GM23338 (cell line): ENCODE measurements around the gene OOSP3. TPM values are rescaled to one million over a fixed set of nuclear protein-coding genes. Genes with fewer than 3 reads are reported as not detected.
"Not testable (repeated sequence)": the region's sequence is repeated elsewhere in the genome, so short reads cannot be mapped to it uniquely, and the experiment has no call there.

Source experiments
- ATAC-seq: fragments of 200-7000 bp; cut with Tn5 transposase; 3 replicates; pipeline ENCODE4 v1.9.1; 2020
- DNase-seq: peaks from one replicate; pipeline ENCODE4 v3.0.0-alpha.2; 2015; ENCODE audit warnings: low spot score
- H2AFZ ChIP-seq: fragments of 200-600 bp; sonication (generic); 2 replicates; pipeline ENCODE4 v1.8.0; 2016; ENCODE audit warnings: antibody characterized with exemption, mild to moderate bottlenecking, moderate library complexity
- H3F3A ChIP-seq: fragments of 200-600 bp; sonication (generic); replicated peaks from 2 replicates; pipeline ENCODE4 v1.8.0; 2017; ENCODE audit warnings: antibody characterized with exemption, mixed run types, low read depth
- H3K27ac ChIP-seq: fragments of 200-600 bp; sonication (generic); 2 replicates; pipeline ENCODE4 v1.6.1; 2016; ENCODE audit warnings: low read depth
- H3K27me3 ChIP-seq: fragments of 200-600 bp; sonication (generic); 2 replicates; pipeline ENCODE4 v1.8.0; 2016; ENCODE audit warnings: mild to moderate bottlenecking, mixed run types, moderate library complexity; ENCODE audit not compliant: insufficient read depth
- H3K36me3 ChIP-seq: fragments of 200-600 bp; sonication (generic); 2 replicates; pipeline ENCODE4 v1.8.0; 2016; ENCODE audit warnings: mild to moderate bottlenecking; ENCODE audit not compliant: insufficient read depth
- H3K4me1 ChIP-seq: fragments of 200-600 bp; sonication (generic); 2 replicates; pipeline ENCODE4 v1.8.0; 2016; ENCODE audit warnings: mild to moderate bottlenecking, moderate library complexity; ENCODE audit not compliant: insufficient read depth
- H3K4me2 ChIP-seq: fragments of 200-600 bp; sonication (generic); 2 replicates; pipeline ENCODE4 v1.7.1; 2017; ENCODE audit warnings: mixed run types
- H3K4me3 ChIP-seq: fragments of 200-600 bp; sonication (generic); 2 replicates; pipeline ENCODE4 v1.6.1; 2016; ENCODE audit warnings: mixed run types
- H3K79me2 ChIP-seq: fragments of 200-600 bp; sonication (generic); replicated peaks from 2 replicates; pipeline ENCODE4 v1.8.0; 2017; ENCODE audit warnings: mild to moderate bottlenecking; ENCODE audit not compliant: insufficient read depth
- H3K9me2 ChIP-seq: fragments of 200-600 bp; sonication (generic); 2 replicates; pipeline ENCODE4 v1.8.0; 2017; ENCODE audit not compliant: insufficient read depth
- H4K20me1 ChIP-seq: fragments of 200-600 bp; sonication (generic); replicated peaks from 2 replicates; pipeline ENCODE4 v1.8.0; 2017; ENCODE audit warnings: mild to moderate bottlenecking; ENCODE audit not compliant: insufficient read depth
- H3K27ac Mint-ChIP-seq: 2 replicates; pipeline ENCODE4 v1.8.0; 2020; ENCODE audit warnings: inconsistent platforms, mild to moderate bottlenecking, moderate library complexity, mixed read lengths
- H3K27me3 Mint-ChIP-seq: 3 replicates; pipeline ENCODE4 v1.8.0; 2022; ENCODE audit warnings: low read depth, mild to moderate bottlenecking, moderate library complexity, mixed read lengths, inconsistent platforms; ENCODE audit not compliant: insufficient read depth, poor library complexity
- H3K36me3 Mint-ChIP-seq: 3 replicates; pipeline ENCODE4 v1.8.0; 2021; ENCODE audit warnings: low read depth, mild to moderate bottlenecking, inconsistent platforms, moderate library complexity, mixed read lengths
- H3K4me1 Mint-ChIP-seq: 3 replicates; pipeline ENCODE4 v1.8.0; 2020; ENCODE audit warnings: mild to moderate bottlenecking, inconsistent platforms, mixed read lengths
- H3K4me3 Mint-ChIP-seq: 3 replicates; pipeline ENCODE4 v1.8.0; 2021; ENCODE audit warnings: moderate library complexity, mild to moderate bottlenecking, inconsistent platforms, mixed read lengths
- H3K9me3 Mint-ChIP-seq: 3 replicates; pipeline ENCODE4 v1.8.0; 2020; ENCODE audit warnings: moderate library complexity, mild to moderate bottlenecking, inconsistent platforms, mixed read lengths
- CREB1 ChIP-seq: fragments of 250-450 bp; sonication (Bioruptor Pico); IDR thresholded peaks from 2 replicates; pipeline ENCODE4 v1.5.0; 2020; ENCODE audit warnings: low read depth, mild to moderate bottlenecking, moderate library complexity
- EZH2phosphoT487 ChIP-seq: fragments of 200-600 bp; sonication (generic); IDR thresholded peaks from one replicate; pipeline ENCODE4 v1.8.1; 2018; ENCODE audit warnings: antibody characterized with exemption; ENCODE audit not compliant: unreplicated experiment
- POLR2AphosphoS5 ChIP-seq: IDR thresholded peaks from 2 replicates; pipeline ENCODE4 v1.6.1; 2016; ENCODE audit warnings: antibody characterized with exemption, low read depth
- STAT1 ChIP-seq: IDR thresholded peaks from one replicate; pipeline ENCODE4 v1.6.1; 2016; ENCODE audit warnings: antibody characterized with exemption; ENCODE audit not compliant: unreplicated experiment
- ZNF331 ChIP-seq: fragments of 250-450 bp; sonication (Bioruptor Pico); IDR thresholded peaks from 2 replicates; pipeline ENCODE4 v1.5.0; 2020; ENCODE audit warnings: low read depth, mild to moderate bottlenecking, moderate library complexity
- polyA plus RNA-seq: library from polyadenylated mRNA; unstranded; fragments of >200 nt; fragmentation: Nextera tagmentation; extraction: Ambion mirVana; gene quantifications from 2 replicates; pipeline ENCODE4 v1.2.1, GENCODE V29; 2016
- total RNA-seq: library from RNA; depleted of rRNA; stranded (reverse); fragments of >200 nt; shearing (Covaris generic); gene quantifications from 2 replicates; pipeline ENCODE4 v1.2.3, GENCODE V29; 2014
- TF ChIP-seq, protein P1 (sequence below): fragments of 250-450 bp; sonication (Bioruptor Pico); IDR thresholded peaks from 2 replicates; pipeline ENCODE4 v1.5.0; 2020; ENCODE audit warnings: mild to moderate bottlenecking, moderate library complexity

OOSP3 gene
- total and polyA plus RNA-seq, 2 experiments from 2014 or later: not detected

DNA sequence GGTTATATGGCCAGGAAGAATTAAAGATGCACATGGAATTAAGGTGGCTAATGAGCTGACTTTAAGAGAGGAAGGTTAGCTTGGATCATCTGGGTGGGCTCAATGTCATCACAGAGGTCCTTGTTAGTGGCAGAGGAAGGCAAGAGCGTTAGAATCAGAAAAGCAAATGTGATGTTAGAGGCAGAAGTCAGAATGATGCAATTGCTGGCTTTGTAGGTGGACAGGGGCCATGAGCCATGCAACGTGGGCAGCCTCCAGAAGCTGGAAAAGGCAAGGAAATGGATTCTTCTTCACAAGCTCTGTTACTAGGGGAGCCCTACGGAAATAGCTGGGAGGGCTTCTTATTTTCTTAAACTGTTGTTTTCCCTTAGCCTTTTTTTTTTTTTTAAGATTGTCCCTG is 31.0 kb upstream of the OOSP3 start (continued):
- TF ChIP-seq POLR2AphosphoS5 (no peak), ZNF331 (CRISPR knock-in tag) (no peak), STAT1 (no peak)
- TF ChIP-seq, protein P1, sequence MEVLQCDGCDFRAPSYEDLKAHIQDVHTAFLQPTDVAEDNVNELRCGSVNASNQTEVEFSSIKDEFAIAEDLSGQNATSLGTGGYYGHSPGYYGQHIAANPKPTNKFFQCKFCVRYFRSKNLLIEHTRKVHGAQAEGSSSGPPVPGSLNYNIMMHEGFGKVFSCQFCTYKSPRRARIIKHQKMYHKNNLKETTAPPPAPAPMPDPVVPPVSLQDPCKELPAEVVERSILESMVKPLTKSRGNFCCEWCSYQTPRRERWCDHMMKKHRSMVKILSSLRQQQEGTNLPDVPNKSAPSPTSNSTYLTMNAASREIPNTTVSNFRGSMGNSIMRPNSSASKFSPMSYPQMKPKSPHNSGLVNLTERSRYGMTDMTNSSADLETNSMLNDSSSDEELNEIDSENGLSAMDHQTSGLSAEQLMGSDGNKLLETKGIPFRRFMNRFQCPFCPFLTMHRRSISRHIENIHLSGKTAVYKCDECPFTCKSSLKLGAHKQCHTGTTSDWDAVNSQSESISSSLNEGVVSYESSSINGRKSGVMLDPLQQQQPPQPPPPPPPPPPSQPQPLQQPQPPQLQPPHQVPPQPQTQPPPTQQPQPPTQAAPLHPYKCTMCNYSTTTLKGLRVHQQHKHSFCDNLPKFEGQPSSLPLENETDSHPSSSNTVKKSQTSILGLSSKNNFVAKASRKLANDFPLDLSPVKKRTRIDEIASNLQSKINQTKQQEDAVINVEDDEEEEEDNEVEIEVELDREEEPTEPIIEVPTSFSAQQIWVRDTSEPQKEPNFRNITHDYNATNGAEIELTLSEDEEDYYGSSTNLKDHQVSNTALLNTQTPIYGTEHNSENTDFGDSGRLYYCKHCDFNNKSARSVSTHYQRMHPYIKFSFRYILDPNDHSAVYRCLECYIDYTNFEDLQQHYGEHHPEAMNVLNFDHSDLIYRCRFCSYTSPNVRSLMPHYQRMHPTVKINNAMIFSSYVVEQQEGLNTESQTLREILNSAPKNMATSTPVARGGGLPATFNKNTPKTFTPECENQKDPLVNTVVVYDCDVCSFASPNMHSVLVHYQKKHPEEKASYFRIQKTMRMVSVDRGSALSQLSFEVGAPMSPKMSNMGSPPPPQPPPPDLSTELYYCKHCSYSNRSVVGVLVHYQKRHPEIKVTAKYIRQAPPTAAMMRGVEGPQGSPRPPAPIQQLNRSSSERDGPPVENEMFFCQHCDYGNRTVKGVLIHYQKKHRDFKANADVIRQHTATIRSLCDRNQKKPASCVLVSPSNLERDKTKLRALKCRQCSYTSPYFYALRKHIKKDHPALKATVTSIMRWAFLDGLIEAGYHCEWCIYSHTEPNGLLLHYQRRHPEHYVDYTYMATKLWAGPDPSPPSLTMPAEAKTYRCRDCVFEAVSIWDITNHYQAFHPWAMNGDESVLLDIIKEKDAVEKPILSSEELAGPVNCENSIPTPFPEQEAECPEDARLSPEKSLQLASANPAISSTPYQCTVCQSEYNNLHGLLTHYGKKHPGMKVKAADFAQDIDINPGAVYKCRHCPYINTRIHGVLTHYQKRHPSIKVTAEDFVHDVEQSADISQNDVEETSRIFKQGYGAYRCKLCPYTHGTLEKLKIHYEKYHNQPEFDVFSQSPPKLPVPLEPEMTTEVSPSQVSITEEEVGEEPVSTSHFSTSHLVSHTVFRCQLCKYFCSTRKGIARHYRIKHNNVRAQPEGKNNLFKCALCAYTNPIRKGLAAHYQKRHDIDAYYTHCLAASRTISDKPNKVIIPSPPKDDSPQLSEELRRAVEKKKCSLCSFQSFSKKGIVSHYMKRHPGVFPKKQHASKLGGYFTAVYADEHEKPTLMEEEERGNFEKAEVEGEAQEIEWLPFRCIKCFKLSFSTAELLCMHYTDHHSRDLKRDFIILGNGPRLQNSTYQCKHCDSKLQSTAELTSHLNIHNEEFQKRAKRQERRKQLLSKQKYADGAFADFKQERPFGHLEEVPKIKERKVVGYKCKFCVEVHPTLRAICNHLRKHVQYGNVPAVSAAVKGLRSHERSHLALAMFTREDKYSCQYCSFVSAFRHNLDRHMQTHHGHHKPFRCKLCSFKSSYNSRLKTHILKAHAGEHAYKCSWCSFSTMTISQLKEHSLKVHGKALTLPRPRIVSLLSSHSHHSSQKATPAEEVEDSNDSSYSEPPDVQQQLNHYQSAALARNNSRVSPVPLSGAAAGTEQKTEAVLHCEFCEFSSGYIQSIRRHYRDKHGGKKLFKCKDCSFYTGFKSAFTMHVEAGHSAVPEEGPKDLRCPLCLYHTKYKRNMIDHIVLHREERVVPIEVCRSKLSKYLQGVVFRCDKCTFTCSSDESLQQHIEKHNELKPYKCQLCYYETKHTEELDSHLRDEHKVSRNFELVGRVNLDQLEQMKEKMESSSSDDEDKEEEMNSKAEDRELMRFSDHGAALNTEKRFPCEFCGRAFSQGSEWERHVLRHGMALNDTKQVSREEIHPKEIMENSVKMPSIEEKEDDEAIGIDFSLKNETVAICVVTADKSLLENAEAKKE (CRISPR knock-in tag): no peak

DNA sequence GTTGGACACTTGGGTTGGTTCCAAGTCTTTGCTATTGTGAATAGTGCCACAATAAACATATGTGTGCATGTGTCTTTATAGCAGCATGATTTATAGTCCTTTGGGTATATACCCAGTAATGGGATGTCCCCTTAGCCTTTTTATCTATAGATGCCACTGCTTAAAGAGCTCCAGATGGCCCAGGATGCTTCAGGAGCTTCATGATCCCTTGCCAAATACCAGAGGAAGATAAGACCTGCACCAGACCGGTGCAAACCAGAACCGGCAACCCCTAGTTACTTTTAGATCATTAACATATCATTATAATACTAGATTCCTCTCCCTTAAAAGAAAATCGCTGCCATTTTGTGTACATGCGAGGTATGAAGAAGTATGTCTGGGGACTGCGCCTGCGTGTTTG is 30.1 kb upstream of the OOSP3 start:
- H3K27ac ChIP-seq, H3K9me3 Mint-ChIP-seq, H4K20me1 ChIP-seq, H3K4me3 Mint-ChIP-seq, H3K27me3 ChIP-seq, DNase-seq, H3K36me3 Mint-ChIP-seq, H3K27ac Mint-ChIP-seq, H2AFZ ChIP-seq, ATAC-seq, H3K79me2 ChIP-seq, H3K4me2 ChIP-seq, H3K9me2 ChIP-seq, H3F3A ChIP-seq, H3K36me3 ChIP-seq, H3K27me3 Mint-ChIP-seq, H3K4me1 Mint-ChIP-seq, H3K4me3 ChIP-seq: not testable (repeated sequence)
- H3K4me1 ChIP-seq: peaks cover 15% of the 10 kb centered on the region

DNA sequence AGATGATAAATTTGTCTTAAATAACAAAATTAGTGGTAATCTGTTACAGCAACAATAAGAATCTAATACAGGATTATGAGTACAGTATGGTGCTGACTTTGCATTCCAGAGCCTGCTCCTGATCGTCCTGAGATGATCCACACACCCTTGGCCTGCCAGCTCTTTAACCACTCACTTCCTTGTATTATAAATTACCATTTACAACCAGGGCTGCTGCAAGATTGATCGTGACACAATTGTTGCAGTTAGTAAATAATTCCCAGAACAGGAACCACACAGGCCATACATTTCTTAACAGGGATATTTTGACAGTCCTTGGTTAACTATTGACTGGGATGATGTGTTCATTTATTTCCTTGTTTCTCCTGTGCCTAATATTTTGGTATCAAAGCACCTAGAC is 29.5 kb upstream of the OOSP3 start:
- 0 out of 2 replicates have a peak, but pooled peaks cover 7% of the 10 kb centered on the region for H3K9me2 ChIP-seq
- no peak for ATAC-seq
- H4K20me1 ChIP-seq: no peaks in the 10 kb centered on the region
- H3K27me3 Mint-ChIP-seq: peaks cover 2% of the 10 kb centered on the region
- peaks cover 6% of the 10 kb centered on the region for H3K4me1 Mint-ChIP-seq
- H3K36me3 Mint-ChIP-seq: no peaks in the 10 kb centered on the region
- no peaks in the 10 kb centered on the region for H3K27me3 ChIP-seq
- no peaks in the 10 kb centered on the region for H3K9me3 Mint-ChIP-seq
- no peak overlapping the region for H3K27ac Mint-ChIP-seq
- no peak overlapping the region for H3K4me3 Mint-ChIP-seq
- no peak overlapping the region for H3K4me3 ChIP-seq
- no peak overlapping the region for H3K4me2 ChIP-seq
- H3K79me2 ChIP-seq: no peaks in the 10 kb centered on the region
- H3K27ac ChIP-seq: no peak overlapping the region
- DNase-seq: no peak
- peaks cover 15% of the 10 kb centered on the region for H3K4me1 ChIP-seq
- H2AFZ ChIP-seq: no peak overlapping the region
- no peaks in the 10 kb centered on the region for H3F3A ChIP-seq
- H3K36me3 ChIP-seq: no peaks in the 10 kb centered on the region
- TF ChIP-seq CREB1 (CRISPR knock-in tag) (no peak), EZH2phosphoT487 (no peak)
- TF ChIP-seq, protein P1 (CRISPR knock-in tag): no peak
